ENCODE data around the gene KNOP1. TPM values are rescaled to one million over a fixed set of nuclear protein-coding genes. Genes with fewer than 3 reads are reported as not detected.

Gene KNOP1
- total RNA-seq, 6 experiments from 2014 or later = 3.4 to 9.4 (median 7.3) TPM

GRCh38 chr16:19689342-19689741 lies 28.7 kb downstream of the KNOP1 start:
- Histone ChIP-seq H3K27ac (no peak overlapping the region), H3K36me3 (peaks cover 0 to 12% (median 5%) of the 10 kb centered on the region in 4 donors), H3K27me3 (no peaks in the 10 kb centered on the region), H3K4me1 (no peaks in the 10 kb centered on the region), H3K9me3 (no peaks in the 10 kb centered on the region), H3K4me3 (no peak overlapping the region)
- peak in 1 of 3 donors; percentile 16 for DNase-seq
- intact Hi-C loops (cut with DNase I) = no loop called here
- 98% methylated on average over 5 of the region's 5 CpGs for WGBS (ENCODE audit: insufficient coverage, low coverage, low lambda C conversion rate, missing lambda C conversion rate)
- TF ChIP-seq POLR2A (IDR thresholded peaks at IDR 0.05) = no peak
- no peak for TF ChIP-seq CTCF (IDR thresholded peaks at IDR 0.05)
- ATAC-seq = no peak

- DNase-seq = peak in 1 of 3 donors; percentile 43
- Histone ChIP-seq H3K27me3 (no peaks in the 10 kb centered on the region), H3K27ac (no peak overlapping the region), H3K4me3 (no peak overlapping the region), H3K4me1 (no peaks in the 10 kb centered on the region), H3K9me3 (no peaks in the 10 kb centered on the region), H3K36me3 (peaks cover 0 to 18% (median 6%) of the 10 kb centered on the region in 4 donors)
- ATAC-seq = no peak
- intact Hi-C loops (cut with DNase I) = no loop called here
- WGBS (ENCODE audit: insufficient coverage, low coverage, low lambda C conversion rate, missing lambda C conversion rate) = 95% methylated on average over 8 of the region's 18 CpGs
- TF ChIP-seq POLR2A (IDR thresholded peaks at IDR 0.05) = no peak
- TF ChIP-seq CTCF (IDR thresholded peaks at IDR 0.05) = no peak
Measured at GRCh38 chr16:19688396-19689024, 29.5 kb downstream of the KNOP1 start.

GRCh38 chr16:19687279-19687678 lies 30.7 kb downstream of the KNOP1 start:
- Histone ChIP-seq H3K4me3 (no peak overlapping the region), H3K27me3 (no peaks in the 10 kb centered on the region), H3K36me3 (peaks cover 0 to 17% (median 7%) of the 10 kb centered on the region in 4 donors), H3K9me3 (no peaks in the 10 kb centered on the region), H3K4me1 (no peaks in the 10 kb centered on the region), H3K27ac (no peak overlapping the region)
- DNase-seq (no peak), ATAC-seq (no peak)
- WGBS (ENCODE audit: insufficient coverage, low coverage, low lambda C conversion rate, missing lambda C conversion rate) = 81% methylated on average over 4 of the region's 7 CpGs
- intact Hi-C loops (cut with DNase I) = no loop called here
- no peak for TF ChIP-seq CTCF (IDR thresholded peaks at IDR 0.05)
- TF ChIP-seq POLR2A (IDR thresholded peaks at IDR 0.05) = no peak

GRCh38 chr16:19685176-19685575 lies 32.9 kb downstream of the KNOP1 start:
- no peaks in the 10 kb centered on the region for H3K4me1 ChIP-seq
- no peaks in the 10 kb centered on the region for H3K27me3 ChIP-seq
- H3K36me3 ChIP-seq = peaks cover 0 to 15% (median 7%) of the 10 kb centered on the region in 4 donors
- H3K27ac ChIP-seq = no peak overlapping the region
- WGBS (ENCODE audit: insufficient coverage, low coverage, low lambda C conversion rate, missing lambda C conversion rate) = 98% methylated on average over 4 of the region's 4 CpGs
- intact Hi-C loops (cut with DNase I) = no loop called here
- H3K4me3 ChIP-seq = no peak overlapping the region
- H3K9me3 ChIP-seq = no peaks in the 10 kb centered on the region
- no peak for DNase-seq
- TF ChIP-seq CTCF (IDR thresholded peaks at IDR 0.05) = no peak
- TF ChIP-seq POLR2A (IDR thresholded peaks at IDR 0.05) = no peak
- no peak for ATAC-seq

Data from right lobe of liver (tissue), 6 donors.